T-helper 9 cell (primary cell): ENCODE measurements around the gene DDIT4.
"Not testable (repeated sequence)": the region's sequence is repeated elsewhere in the genome, so short reads cannot be mapped to it uniquely, and the experiment has no call there.

ENCODE experiments used
- DNase-seq: peaks from one replicate; pipeline ENCODE4 v3.0.0-alpha.2; 2020

Gene DDIT4

DNA sequence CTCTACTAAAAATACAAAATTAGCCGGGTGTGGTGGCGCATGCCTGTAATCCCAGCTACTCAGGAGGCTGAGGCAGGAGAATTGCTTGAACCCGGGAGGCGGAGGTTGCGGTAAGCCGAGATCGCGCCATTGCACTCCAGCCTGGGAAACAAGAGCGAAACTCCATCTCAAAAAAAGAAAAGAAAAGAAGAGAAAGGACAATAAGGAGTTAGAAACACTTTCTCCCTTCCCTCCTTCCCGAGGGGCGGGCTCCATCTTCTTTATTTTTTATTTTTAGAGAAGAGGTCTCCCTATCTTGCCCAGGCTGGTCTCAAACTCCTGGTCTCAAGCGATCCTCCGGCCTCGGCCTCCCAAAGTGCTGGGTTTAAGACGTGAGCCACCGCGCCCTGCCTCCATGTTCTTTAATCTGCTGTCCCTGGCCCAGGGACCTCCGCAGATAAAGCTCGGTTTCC lies 23.1 kb downstream of the DDIT4 start:
- DNase-seq = not testable (repeated sequence)

- DNase-seq = peak; percentile 91
Observed at GRCh38 chr10:72297281-72297804, 23.6 kb downstream of the DDIT4 start.

DNA sequence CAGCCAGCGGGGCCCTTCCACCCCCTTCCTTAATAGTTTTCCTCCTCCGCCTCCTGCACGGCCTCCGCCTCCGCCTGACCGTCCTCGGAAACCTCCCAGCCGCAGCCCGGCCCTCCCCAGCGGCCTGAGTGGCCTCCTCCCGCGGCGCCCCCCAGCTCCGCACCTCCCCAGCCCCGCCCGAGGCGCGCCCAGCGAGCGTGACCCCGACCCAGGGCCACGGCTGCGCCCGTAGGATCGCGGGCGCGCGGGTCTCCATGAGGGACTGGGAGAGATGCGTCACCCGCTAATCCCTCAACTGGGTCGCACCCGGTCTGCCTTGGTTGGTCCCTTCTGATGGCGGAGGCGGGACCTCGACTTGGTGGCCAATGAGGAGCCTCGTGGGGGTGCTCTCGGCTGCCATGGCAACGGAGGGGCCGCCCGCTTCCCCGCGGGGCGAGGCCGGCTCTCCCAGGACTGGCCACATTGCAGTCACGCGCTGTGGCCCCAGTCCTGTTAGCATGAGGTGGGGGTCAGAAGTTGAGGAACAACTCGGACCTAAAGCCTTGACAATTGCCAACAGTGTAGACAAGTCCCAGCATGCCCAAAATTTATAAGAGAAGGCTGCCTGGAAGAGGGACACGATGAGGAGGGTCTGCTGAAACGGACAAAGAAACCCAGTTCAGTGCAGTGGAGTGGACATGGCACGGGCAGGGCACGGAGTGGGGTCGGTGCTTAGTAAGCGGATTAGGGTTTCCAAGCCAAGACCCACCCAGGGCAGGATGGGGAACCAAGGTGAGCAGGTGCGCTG lies 24.3 kb downstream of the DDIT4 start:
- DNase-seq = peak; percentile 83

- no peak for DNase-seq
Observed at GRCh38 chr10:72298592-72299519, 25.1 kb downstream of the DDIT4 start.

DNA sequence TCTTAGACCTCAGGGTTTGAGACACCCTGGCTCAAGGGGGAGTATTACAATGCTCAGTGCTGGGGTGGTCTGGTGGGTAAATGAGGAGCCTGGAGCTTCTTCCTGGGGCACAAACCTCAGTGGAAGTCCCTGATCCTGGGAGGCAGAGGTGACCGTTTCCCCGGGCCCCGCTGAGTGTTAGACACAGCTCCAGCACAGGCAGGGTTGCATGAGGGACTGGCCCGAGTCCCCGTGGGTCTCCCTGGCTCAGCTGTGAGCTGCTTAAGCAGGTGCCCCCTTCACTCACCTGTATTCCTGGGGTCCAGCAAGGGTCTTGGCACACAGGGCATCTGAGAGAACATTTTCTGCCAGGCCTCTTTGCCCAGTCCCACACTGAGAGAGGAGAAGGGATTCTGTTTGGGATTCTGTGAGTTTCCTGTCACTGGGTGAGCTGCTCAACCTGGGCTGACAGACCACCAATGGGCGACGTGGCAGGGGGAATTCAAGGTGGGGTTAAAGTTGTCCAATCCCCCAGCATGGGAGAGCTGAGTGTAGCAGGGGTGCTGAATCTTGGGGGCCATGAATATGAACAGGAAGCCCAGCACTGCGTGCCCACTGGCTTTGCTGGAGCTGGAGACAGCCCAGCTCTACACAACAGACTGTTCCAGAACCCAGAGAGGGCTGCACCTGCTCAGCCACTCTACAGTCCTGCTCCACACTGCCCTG lies 29.9 kb downstream of the DDIT4 start:
- no peak for DNase-seq

GRCh38 chr10:72306215-72306760 lies 32.6 kb downstream of the DDIT4 start:
- no peak for DNase-seq

DNA sequence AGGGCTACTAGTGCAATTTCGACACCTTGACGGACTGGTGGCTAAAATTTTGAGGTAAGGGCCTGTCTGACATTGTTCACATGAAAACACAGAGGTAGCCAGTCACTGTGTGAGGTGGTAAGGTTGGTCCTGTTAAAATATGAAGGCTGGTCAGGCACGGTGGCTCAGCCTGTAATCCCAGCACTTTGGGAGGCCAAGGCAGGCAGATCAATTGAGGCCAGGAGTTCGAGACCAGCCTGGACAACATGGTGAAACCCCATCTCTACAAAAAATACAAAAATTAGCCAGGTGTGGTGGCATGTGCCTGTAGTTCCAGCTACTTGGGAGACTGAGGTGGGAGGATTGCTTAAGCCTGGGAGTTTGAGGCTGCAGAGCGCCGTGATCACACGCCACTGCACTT lies 34.0 kb downstream of the DDIT4 start:
- not testable (repeated sequence) for DNase-seq

- no peak for DNase-seq
Observed at GRCh38 chr10:72308320-72308987, 34.7 kb downstream of the DDIT4 start.

- no peak for DNase-seq
Observed at GRCh38 chr10:72309290-72310240, 35.8 kb downstream of the DDIT4 start.

DNA sequence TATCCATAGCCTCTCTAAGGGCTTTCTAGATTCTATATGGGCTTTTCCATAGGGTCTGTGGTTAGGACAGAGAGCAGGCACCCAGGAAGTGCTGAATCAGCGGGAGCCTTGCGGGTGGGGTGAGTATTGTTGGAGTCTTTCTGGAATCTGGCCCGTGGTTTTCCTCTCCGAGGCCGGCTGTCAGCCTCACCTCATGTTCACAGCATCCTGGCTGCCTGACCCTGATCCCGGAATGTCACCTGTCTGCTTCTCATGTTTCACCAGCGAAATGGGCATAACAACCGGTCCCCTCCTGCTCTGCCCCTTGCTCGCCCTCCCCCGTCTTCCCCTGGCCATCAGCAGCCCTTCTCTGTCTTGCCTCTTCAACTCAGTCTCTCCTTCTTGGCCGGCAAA lies 36.5 kb downstream of the DDIT4 start:
- no peak for DNase-seq

DNA sequence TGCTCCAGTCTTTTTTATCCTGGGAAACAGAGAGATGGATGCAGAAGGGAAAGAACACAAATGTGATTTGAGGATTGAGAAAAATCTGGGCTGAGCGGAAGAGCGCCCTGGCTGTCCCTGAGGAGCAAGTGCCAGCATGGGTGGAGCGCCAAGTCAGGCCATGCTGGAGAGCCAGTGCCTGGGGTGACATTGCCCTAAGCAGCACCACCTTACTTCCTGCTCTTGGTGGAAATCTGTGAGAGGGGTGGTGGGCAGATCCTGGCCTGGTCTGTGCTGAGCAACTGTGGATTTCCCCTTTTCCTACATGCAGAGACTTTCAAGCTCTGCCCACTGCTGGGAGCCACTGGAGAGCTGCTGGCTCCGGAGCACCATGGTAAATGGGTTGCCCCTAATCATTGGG lies 36.9 kb downstream of the DDIT4 start:
- DNase-seq = no peak

DNA sequence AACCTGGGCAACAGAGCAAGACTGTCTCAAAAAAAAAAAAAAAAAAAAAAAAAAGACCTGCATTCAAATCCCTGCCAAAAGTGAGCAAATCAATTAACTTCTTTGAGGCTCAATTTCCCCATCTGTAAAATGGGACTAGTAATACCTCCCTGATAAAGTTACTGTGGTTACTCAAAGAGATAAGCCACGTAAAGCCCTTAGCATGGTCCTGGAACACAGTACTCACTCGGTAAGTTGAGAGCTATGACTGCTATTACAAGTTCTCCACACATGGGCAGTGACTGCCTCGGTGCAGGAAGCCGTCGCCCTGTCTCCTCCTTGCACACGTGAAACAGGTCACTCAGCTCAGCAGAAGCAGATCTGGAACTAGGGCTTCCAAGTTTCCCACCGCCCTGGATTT lies 37.9 kb downstream of the DDIT4 start:
- no peak for DNase-seq

GRCh38 chr10:72312865-72313391 lies 39.2 kb downstream of the DDIT4 start:
- no peak for DNase-seq

DNA sequence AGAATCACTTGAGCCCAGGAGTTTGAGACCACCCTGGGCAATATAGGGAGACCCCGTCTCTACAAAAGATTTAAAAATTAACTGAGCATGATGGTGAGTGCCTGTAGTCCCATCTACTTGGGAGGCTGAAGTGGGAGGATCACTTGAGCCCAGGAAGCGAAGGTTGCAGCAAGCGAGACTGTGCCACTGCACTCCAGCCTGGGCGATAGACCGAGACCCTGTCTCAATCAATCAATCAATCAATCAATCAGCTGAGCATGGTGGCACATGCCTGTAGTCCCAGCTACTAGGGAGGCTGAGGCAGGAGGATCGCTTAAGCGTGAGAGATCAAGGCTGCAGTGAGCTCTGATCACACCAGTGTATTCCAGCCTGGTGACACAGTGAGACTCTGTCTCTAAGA lies 40.5 kb downstream of the DDIT4 start:
- DNase-seq = no peak

DNA sequence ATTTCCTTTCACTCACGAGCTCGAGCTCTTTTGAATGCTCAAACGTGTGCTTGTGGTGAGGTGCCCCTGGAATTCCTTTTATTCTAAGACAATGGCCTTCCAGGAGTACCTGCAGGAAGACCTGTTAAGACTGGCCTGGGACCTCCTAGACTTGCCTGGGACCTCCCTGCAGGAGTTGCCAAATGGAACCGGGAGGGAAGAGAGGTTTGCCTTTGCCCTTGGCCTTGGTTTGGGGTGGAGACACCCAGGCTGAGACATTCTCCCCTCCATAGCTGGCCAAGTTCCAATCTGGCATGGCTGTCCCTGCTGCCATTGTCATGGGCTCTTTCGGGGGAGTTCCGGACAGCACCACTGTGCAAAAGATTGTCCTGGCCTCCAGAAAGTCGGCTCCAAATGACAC lies 41.3 kb downstream of the DDIT4 start:
- no peak for DNase-seq

GRCh38 chr10:72315611-72316385 lies 42.1 kb downstream of the DDIT4 start:
- no peak for DNase-seq

DNA sequence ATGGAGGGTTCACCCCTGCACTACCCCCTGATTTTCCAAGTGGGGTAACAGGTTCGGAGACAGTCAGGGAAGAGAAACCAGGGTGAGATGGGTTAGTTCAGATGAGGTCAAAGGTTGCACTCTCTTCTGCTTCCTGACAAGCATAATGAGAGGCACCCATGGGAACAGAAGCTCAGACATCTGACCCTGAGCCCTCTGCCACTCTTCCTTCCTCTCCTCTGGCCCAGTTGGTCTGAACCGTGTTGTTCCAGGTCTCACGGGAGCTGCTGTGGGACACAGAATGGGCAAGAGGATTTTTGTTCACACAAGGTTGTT lies 42.6 kb downstream of the DDIT4 start:
- DNase-seq = no peak

DNA sequence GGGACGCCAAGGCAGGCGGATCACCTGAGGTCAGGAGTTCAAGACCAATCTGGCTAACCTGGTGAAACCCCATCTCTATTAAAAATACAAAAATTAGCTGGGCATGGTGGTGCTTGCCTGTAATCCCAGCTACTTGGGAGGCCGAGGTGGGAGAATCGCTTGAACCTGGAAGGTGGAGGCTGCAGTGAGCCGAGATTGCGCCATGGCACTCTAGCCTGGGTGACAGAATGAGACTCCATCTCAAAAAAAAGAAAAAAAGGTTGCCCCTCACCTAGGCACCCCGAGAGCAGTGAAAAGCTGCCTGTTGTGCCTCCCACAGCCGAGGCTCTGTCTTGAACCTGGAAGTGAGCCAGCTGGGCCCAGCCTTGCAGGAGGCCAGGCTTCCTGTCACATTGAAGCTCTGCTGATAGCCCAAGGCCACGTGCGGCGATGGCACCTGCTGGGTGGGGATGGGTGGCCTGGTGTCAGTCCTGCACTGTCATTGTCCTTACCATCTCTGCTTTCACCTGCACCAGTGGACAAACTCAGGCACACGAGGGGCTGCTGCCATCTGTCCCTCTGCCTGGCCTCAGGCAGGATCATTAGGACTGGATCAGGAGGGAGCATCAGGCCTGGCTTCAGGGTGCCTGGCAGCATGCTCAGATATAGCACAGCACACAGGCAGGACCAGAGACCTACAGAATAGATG lies 43.2 kb downstream of the DDIT4 start:
- peak; percentile 43 for DNase-seq
